HAP-1 (cell line): ENCODE measurements around the gene CAMK4.
"Not testable (repeated sequence)": the region's sequence is repeated elsewhere in the genome, so short reads cannot be mapped to it uniquely, and the experiment has no call there.

Source experiments
- DNase-seq, 2 experiments: peaks; one replicate each; pipeline ENCODE4 v3.0.0-alpha.2; 2016 to 2020; ENCODE audit warnings: low spot score in 2 of 2
- H3K27me3 ChIP-seq: fragments of 250-450 bp; sonication (Bioruptor Pico); 2 replicates; pipeline ENCODE4 v1.5.1; 2020; ENCODE audit warnings: low read depth, mild to moderate bottlenecking, moderate library complexity
- H3K36me3 ChIP-seq: fragments of 250-450 bp; sonication (Bioruptor Pico); replicated peaks from 2 replicates; pipeline ENCODE4 v1.5.1; 2020; ENCODE audit warnings: mild to moderate bottlenecking
- H3K4me1 ChIP-seq: fragments of 250-450 bp; sonication (Bioruptor Pico); 2 replicates; pipeline ENCODE4 v1.5.1; 2020; ENCODE audit warnings: mild to moderate bottlenecking
- H3K4me3 ChIP-seq: fragments of 250-450 bp; sonication (Bioruptor Pico); 2 replicates; pipeline ENCODE4 v1.5.1; 2020; ENCODE audit warnings: mild to moderate bottlenecking, moderate library complexity
- H3K9me3 ChIP-seq: fragments of 250-450 bp; sonication (Bioruptor Pico); 2 replicates; pipeline ENCODE4 v1.5.1; 2020; ENCODE audit warnings: mild to moderate bottlenecking, moderate library complexity
- in situ Hi-C: fragments of 300-500 bp; cut with MboI; formaldehyde crosslinking; loops from 3 replicates; pipeline ENCODE4 v1.14.3; 2020; ENCODE audit warnings: low sequenced_read_pairs, inconsistent platforms, mixed read lengths

The CAMK4 gene

GRCh38 chr5:111282798-111283197 is 58.6 kb downstream of the CAMK4 start:
- in situ Hi-C loops: no loop called here

GRCh38 chr5:111284825-111285224 is 60.6 kb downstream of the CAMK4 start:
- no peak for DNase-seq
- Histone ChIP-seq H3K4me3 (no peak overlapping the region), H3K9me3 (no peaks in the 10 kb centered on the region), H3K4me1 (no peaks in the 10 kb centered on the region), H3K36me3 (no peaks in the 10 kb centered on the region), H3K27me3 (no peaks in the 10 kb centered on the region)
- in situ Hi-C loops: no loop called here

More at GRCh38 chr5:111282798-111283197, 58.6 kb downstream of the CAMK4 start:
- no peaks in the 10 kb centered on the region for H3K9me3 ChIP-seq
- DNase-seq: no peak
- no peaks in the 10 kb centered on the region for H3K27me3 ChIP-seq
- H3K36me3 ChIP-seq: no peaks in the 10 kb centered on the region
- no peak overlapping the region for H3K4me3 ChIP-seq
- no peaks in the 10 kb centered on the region for H3K4me1 ChIP-seq

DNA sequence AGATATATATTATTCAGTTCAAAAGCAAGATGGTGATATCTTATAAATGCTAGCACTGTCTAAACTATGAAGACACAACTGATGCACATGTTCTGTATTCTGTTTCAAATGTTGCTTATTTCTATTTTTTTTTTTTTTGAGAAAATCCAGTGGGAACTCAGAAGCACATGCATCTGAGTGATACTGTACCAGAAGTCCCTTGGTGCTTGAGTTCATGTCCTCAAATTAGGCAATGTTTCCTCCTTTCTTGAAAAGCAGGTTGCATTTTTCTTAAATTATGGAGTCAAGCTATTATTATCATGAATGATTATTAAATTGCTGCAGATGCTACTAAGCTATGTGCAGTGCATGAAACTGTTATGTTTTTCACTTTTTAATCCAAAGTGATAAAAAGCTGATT is 70.4 kb downstream of the CAMK4 start:
- Histone ChIP-seq H3K4me1 (no peaks in the 10 kb centered on the region), H3K9me3 (no peaks in the 10 kb centered on the region), H3K4me3 (no peak overlapping the region), H3K27me3 (no peaks in the 10 kb centered on the region), H3K36me3 (no peaks in the 10 kb centered on the region)
- in situ Hi-C loops: no loop called here
- DNase-seq: no peak

DNA sequence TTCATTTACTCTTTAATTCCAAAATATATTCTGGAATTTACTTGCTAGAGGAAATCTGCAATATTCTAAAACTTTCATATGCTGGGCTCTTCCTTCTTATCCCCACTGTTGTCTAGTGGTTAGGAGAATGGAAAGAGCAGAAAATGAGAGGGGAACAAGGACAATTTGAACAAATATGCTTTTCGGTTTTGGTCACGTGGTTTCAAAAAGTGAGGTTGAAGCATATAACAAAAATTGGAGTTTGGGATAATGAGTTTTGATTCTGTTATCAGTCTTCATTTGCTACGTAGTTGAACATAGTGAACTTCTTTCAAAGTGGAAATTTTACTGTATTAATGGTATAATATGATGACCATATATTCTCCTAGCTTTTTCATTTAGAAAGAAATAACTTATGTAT is 71.5 kb downstream of the CAMK4 start:
- in situ Hi-C loops: no loop called here

GRCh38 chr5:111296570-111296969 is 72.4 kb downstream of the CAMK4 start:
- Histone ChIP-seq H3K36me3 (no peaks in the 10 kb centered on the region), H3K4me3 (no peak overlapping the region), H3K4me1 (no peaks in the 10 kb centered on the region), H3K27me3 (no peaks in the 10 kb centered on the region), H3K9me3 (no peaks in the 10 kb centered on the region)
- in situ Hi-C loops: no loop called here
- DNase-seq: no peak

More for the DNA sequence above, 71.5 kb downstream of the CAMK4 start:
- Histone ChIP-seq H3K4me3 (no peak overlapping the region), H3K27me3 (no peaks in the 10 kb centered on the region), H3K9me3 (no peaks in the 10 kb centered on the region), H3K36me3 (no peaks in the 10 kb centered on the region), H3K4me1 (no peaks in the 10 kb centered on the region)
- no peak for DNase-seq

- no peaks in the 10 kb centered on the region for H3K4me1 ChIP-seq
- H3K4me3 ChIP-seq: no peak overlapping the region
- no peaks in the 10 kb centered on the region for H3K27me3 ChIP-seq
- in situ Hi-C loops: no loop called here
- DNase-seq: no peak
- H3K9me3 ChIP-seq: no peaks in the 10 kb centered on the region
- H3K36me3 ChIP-seq: no peaks in the 10 kb centered on the region
Observed at GRCh38 chr5:111299067-111299481, 74.9 kb downstream of the CAMK4 start.

- H3K4me1 ChIP-seq: no peaks in the 10 kb centered on the region
- DNase-seq: no peak
- H3K36me3 ChIP-seq: no peaks in the 10 kb centered on the region
- no peak overlapping the region for H3K4me3 ChIP-seq
- no peaks in the 10 kb centered on the region for H3K27me3 ChIP-seq
- in situ Hi-C loops: no loop called here
- H3K9me3 ChIP-seq: no peaks in the 10 kb centered on the region
Observed at GRCh38 chr5:111299831-111300432, 75.7 kb downstream of the CAMK4 start.

DNA sequence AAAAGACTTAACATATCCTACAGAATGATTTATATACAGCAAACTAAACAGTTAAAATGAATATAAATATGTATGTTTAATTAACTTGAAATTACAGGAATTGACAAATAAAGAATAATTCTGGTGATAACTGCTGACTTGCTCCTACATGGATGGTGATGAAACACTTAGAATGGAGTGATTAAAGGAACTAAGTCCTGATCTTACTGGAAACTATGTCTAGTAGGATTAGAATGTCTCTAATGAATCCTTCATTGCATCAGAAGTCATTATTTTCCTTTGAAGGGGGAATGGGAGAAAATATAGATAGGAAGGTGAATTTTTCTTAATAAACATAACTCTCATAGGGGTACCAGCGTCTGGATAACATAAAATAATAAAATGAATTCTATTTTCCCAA is 77.1 kb downstream of the CAMK4 start:
- DNase-seq: no peak
- H3K4me3 ChIP-seq: no peak overlapping the region
- H3K36me3 ChIP-seq: no peaks in the 10 kb centered on the region
- no peaks in the 10 kb centered on the region for H3K27me3 ChIP-seq
- in situ Hi-C loops: no loop called here
- H3K4me1 ChIP-seq: no peaks in the 10 kb centered on the region
- no peaks in the 10 kb centered on the region for H3K9me3 ChIP-seq

- H3K36me3 ChIP-seq, H3K4me1 ChIP-seq, H3K9me3 ChIP-seq, H3K27me3 ChIP-seq, H3K4me3 ChIP-seq, in situ Hi-C loops, DNase-seq: not testable (repeated sequence)
Observed at GRCh38 chr5:111302043-111302442, 77.9 kb downstream of the CAMK4 start.

DNA sequence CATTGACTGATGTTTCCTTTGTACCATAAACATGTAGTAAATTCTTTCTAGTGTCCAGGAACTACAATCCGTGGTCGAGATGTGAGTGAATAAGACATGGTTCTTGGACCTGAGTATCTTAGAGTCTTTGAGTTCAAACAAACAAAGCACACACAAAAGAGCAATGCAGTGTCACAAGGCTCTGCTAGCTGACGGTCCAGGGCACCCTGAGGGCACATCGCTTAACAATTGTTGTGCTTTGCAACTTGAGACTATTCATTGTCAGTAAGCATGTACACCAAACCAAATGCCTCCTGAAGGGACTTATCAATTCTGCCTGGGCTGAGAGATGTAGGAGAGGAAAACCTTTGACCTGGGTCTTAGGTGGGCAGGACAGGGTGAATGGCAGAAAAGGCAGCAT is 84.8 kb downstream of the CAMK4 start:
- Histone ChIP-seq H3K27me3 (no peaks in the 10 kb centered on the region), H3K4me1 (0 out of 2 replicates have a peak, but pooled peaks cover 2% of the 10 kb centered on the region), H3K4me3 (no peak overlapping the region), H3K9me3 (no peaks in the 10 kb centered on the region), H3K36me3 (no peaks in the 10 kb centered on the region)
- peak; percentile 49 to 66 for DNase-seq
- in situ Hi-C loops: no loop called here

DNA sequence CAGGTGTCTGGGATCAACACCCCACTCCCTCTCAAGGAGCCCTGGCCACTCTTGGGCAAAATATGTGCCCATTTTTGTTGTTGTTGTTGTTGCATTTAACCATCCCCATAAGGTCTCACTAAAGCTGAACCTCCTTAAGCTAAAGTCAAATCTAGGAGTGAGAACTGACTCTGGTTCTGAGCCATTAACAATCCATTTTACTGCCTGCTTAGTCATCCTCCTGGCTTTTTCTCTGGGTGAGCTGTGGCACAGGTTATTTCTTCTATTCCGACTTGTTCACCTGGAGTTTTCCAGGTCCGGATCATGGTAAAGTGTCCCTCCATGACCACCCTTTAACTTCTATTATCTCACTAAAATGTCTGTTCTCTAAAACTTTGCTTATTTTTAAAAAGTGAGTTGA is 85.2 kb downstream of the CAMK4 start:
- no peaks in the 10 kb centered on the region for H3K27me3 ChIP-seq
- in situ Hi-C loops: no loop called here
- DNase-seq: no peak
- H3K4me3 ChIP-seq: no peak overlapping the region
- 0 out of 2 replicates have a peak, but pooled peaks cover 2% of the 10 kb centered on the region for H3K4me1 ChIP-seq
- no peaks in the 10 kb centered on the region for H3K36me3 ChIP-seq
- H3K9me3 ChIP-seq: no peaks in the 10 kb centered on the region

DNA sequence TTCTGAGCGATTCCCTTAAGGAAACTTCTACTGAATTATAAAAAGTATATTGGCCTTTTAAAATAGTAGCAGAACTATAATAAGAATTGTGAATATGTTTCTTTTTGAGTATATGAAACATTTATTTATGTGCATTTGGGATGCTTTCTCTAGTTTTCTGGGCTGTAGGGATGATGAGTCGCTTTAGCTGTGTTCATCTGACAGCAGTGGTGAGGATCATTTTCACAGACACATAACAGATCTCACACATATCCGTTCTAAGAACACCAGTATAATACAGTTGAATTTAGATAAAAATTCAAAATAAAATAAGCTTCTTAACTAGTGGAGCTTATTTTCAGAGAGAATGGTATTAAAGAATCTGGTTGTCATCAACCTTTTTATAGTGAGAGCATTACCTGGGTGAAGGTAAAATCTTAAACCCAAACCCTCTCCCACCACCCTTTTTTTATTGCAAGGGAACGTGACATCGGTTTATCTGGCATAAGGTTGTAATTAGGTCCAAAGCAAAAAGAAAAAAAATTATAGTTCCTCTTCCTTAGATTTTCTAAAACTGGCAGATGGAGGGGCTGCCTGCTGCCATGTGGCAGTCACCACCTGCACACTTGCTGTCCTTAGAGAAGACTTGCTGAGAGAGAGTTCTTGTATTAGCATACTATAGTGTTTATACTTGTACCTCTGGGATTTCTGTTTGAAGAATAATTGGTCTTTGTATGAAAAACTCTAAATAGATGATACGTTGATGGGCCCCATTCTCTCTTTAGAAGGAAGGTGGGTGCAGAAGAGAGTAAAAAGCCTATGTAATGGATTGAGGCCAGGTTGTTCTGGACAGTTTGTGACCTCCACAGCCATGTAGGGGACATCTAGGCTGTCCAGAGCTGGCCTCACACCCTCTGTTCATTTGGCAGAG is 86.8 kb downstream of the CAMK4 start:
- in situ Hi-C loops: no loop called here
- no peaks in the 10 kb centered on the region for H3K27me3 ChIP-seq
- no peaks in the 10 kb centered on the region for H3K36me3 ChIP-seq
- H3K9me3 ChIP-seq: no peaks in the 10 kb centered on the region
- 0 out of 2 replicates have a peak, but pooled peaks cover 2% of the 10 kb centered on the region for H3K4me1 ChIP-seq
- no peak overlapping the region for H3K4me3 ChIP-seq
- no peak for DNase-seq

GRCh38 chr5:111311666-111312065 is 87.5 kb downstream of the CAMK4 start:
- Histone ChIP-seq H3K9me3 (no peaks in the 10 kb centered on the region), H3K27me3 (no peaks in the 10 kb centered on the region), H3K4me1 (0 out of 2 replicates have a peak, but pooled peaks cover 2% of the 10 kb centered on the region), H3K4me3 (no peak overlapping the region), H3K36me3 (no peaks in the 10 kb centered on the region)
- in situ Hi-C loops: no loop called here
- no peak for DNase-seq

DNA sequence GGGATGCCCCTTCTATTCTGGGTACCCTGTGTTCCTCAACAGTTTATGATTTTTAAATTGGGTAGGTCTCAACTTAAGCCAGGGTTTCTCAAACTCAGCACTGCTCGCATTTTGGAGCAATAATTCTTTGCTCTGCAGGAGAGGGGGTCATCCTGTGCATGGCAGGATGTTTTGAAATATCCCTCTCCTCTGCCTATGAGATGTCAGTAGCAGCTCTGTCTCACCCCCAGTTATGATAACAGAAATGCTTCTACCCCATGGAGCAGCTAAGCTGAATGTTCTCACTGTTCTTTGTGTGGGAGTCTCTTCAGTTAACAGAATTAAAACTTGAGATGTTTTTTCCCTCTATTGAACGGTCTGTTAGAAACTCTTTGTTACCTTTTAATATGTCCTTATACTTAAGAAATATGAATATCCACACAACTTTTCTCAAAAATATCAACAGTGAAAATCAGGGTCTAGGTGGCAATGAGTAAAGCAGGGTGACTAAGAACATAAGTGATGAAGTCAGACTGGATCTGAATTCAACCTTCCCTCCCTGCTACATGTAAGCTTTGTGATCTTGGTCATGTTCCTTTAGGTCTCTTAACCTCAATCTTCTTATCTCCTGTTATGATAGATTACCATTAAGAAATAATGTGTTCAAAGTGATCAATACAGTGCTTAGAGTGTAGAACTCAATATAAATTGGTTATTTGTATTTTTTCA is 89.0 kb downstream of the CAMK4 start:
- no peak for DNase-seq
- no peaks in the 10 kb centered on the region for H3K36me3 ChIP-seq
- no peaks in the 10 kb centered on the region for H3K9me3 ChIP-seq
- no peaks in the 10 kb centered on the region for H3K27me3 ChIP-seq
- in situ Hi-C loops: no loop called here
- H3K4me3 ChIP-seq: no peak overlapping the region
- 0 out of 2 replicates have a peak, but pooled peaks cover 2% of the 10 kb centered on the region for H3K4me1 ChIP-seq
